Neural progenitor cell (in vitro differentiated cells): ENCODE data around the gene INO80. TPM values are rescaled to one million over a fixed set of nuclear protein-coding genes. Genes with fewer than 3 reads are reported as not detected.

Experiments used
- DNase-seq: peaks from one replicate; pipeline ENCODE4 v3.0.0-alpha.2; 2016; ENCODE audit warnings: low spot score
- H2AFZ ChIP-seq: fragments of 200-600 bp; sonication (generic); replicated peaks from 2 replicates; pipeline ENCODE4 v1.6.1; 2016; ENCODE audit warnings: antibody characterized with exemption
- H3F3A ChIP-seq: fragments of 200-600 bp; sonication (generic); 2 replicates; pipeline ENCODE4 v1.6.1; 2016; ENCODE audit warnings: antibody characterized with exemption, low read depth
- H3K27ac ChIP-seq: fragments of 200-600 bp; sonication (generic); 2 replicates; pipeline ENCODE4 v1.5.1; 2016; ENCODE audit warnings: mild to moderate bottlenecking
- H3K27me3 ChIP-seq: fragments of 200-600 bp; sonication (generic); 2 replicates; pipeline ENCODE4 v1.6.1; 2016; ENCODE audit warnings: mild to moderate bottlenecking, moderate library complexity
- H3K36me3 ChIP-seq: fragments of 200-600 bp; sonication (generic); 2 replicates; pipeline ENCODE4 v1.5.1; 2016
- H3K4me1 ChIP-seq: fragments of 200-600 bp; sonication (generic); 2 replicates; pipeline ENCODE4 v1.6.1; 2016; ENCODE audit warnings: mixed run types
- H3K4me2 ChIP-seq: fragments of 200-600 bp; sonication (generic); 2 replicates; pipeline ENCODE4 v1.6.1; 2016
- H3K4me3 ChIP-seq: fragments of 200-600 bp; sonication (generic); 2 replicates; pipeline ENCODE4 v1.5.1; 2016
- H3K79me2 ChIP-seq: fragments of 200-600 bp; sonication (generic); 2 replicates; pipeline ENCODE4 v1.6.1; 2016; ENCODE audit warnings: low read depth
- H3K9ac ChIP-seq: fragments of 200-600 bp; sonication (generic); 2 replicates; pipeline ENCODE4 v1.6.1; 2016
- H3K9me3 ChIP-seq: fragments of 200-600 bp; sonication (generic); 2 replicates; pipeline ENCODE4 v1.5.1; 2016; ENCODE audit warnings: low read depth
- H4K20me1 ChIP-seq: fragments of 200-600 bp; sonication (generic); 2 replicates; pipeline ENCODE4 v1.6.1; 2016; ENCODE audit warnings: low read depth
- H3K27ac Mint-ChIP-seq: 3 replicates; pipeline ENCODE4 v1.8.0; 2021; ENCODE audit warnings: mixed read lengths
- H3K27me3 Mint-ChIP-seq: 2 replicates; pipeline ENCODE4 v1.8.0; 2022; ENCODE audit warnings: low read depth, mild to moderate bottlenecking, inconsistent platforms, moderate library complexity, mixed read lengths; ENCODE audit not compliant: insufficient read depth
- H3K36me3 Mint-ChIP-seq: 3 replicates; pipeline ENCODE4 v1.8.0; 2021; ENCODE audit warnings: mixed read lengths
- H3K4me1 Mint-ChIP-seq: 3 replicates; pipeline ENCODE4 v1.8.0; 2021; ENCODE audit warnings: mixed read lengths
- H3K4me3 Mint-ChIP-seq: 3 replicates; pipeline ENCODE4 v1.8.0; 2021; ENCODE audit warnings: mild to moderate bottlenecking, moderate library complexity, mixed read lengths
- H3K9me3 Mint-ChIP-seq: 3 replicates; pipeline ENCODE4 v1.8.0; 2020; ENCODE audit warnings: mixed read lengths
- CTCF ChIP-seq: fragments of 200-600 bp; sonication (generic); IDR thresholded peaks from 2 replicates; pipeline ENCODE4 v1.5.1; 2017; ENCODE audit warnings: antibody characterized with exemption, mild to moderate bottlenecking
- EZH2 ChIP-seq: fragments of 200-600 bp; sonication (generic); IDR thresholded peaks from 2 replicates; pipeline ENCODE4 v1.6.1; 2017; ENCODE audit warnings: antibody characterized with exemption, mild to moderate bottlenecking, moderate library complexity
- EZH2phosphoT487 ChIP-seq: fragments of 200-600 bp; sonication (generic); IDR thresholded peaks from 2 replicates; pipeline ENCODE4 v1.6.1; 2017; ENCODE audit warnings: antibody characterized with exemption
- total RNA-seq: library from RNA; depleted of rRNA; stranded (reverse); fragments of >200 nt; gene quantifications from 2 replicates; pipeline ENCODE4 v1.2.3, GENCODE V29; 2015; ENCODE audit warnings: low replicate concordance

INO80 gene
- total RNA-seq, 1 donor from 2014 or later: 25.4 TPM

- H4K20me1 ChIP-seq: no peaks in the 10 kb centered on the region
- H3K9me3 ChIP-seq: no peaks in the 10 kb centered on the region
- Mint-ChIP-seq H3K4me3 (no peak overlapping the region), H3K9me3 (no peaks in the 10 kb centered on the region), H3K36me3 (no peaks in the 10 kb centered on the region), H3K4me1 (peaks cover 21% of the 10 kb centered on the region), H3K27ac (no peak overlapping the region), H3K27me3 (peaks cover 6% of the 10 kb centered on the region)
- H3K4me3 ChIP-seq: no peak overlapping the region
- H3K9ac ChIP-seq: no peak overlapping the region
- TF ChIP-seq EZH2 (no peak), CTCF (no peak), EZH2phosphoT487 (no peak)
- H3K36me3 ChIP-seq: no peaks in the 10 kb centered on the region
- H3F3A ChIP-seq: peaks cover 14% of the 10 kb centered on the region
- peaks cover 12% of the 10 kb centered on the region for H3K4me1 ChIP-seq
- no peak overlapping the region for H3K4me2 ChIP-seq
- no peaks in the 10 kb centered on the region for H3K79me2 ChIP-seq
- no peaks in the 10 kb centered on the region for H3K27me3 ChIP-seq
- H2AFZ ChIP-seq: no peak overlapping the region
- DNase-seq: no peak
- no peak overlapping the region for H3K27ac ChIP-seq
Measured at GRCh38 chr15:40969363-40969762, 146.7 kb downstream of the INO80 start.

- Histone ChIP-seq H3K27me3 (no peaks in the 10 kb centered on the region), H3K9me3 (no peaks in the 10 kb centered on the region), H2AFZ (no peak overlapping the region), H3K79me2 (no peaks in the 10 kb centered on the region), H3K9ac (no peak overlapping the region), H3K4me3 (no peak overlapping the region), H3K36me3 (no peaks in the 10 kb centered on the region), H3K27ac (no peak overlapping the region), H3K4me2 (no peak overlapping the region), H3F3A (peaks cover 14% of the 10 kb centered on the region), H3K4me1 (peaks cover 12% of the 10 kb centered on the region), H4K20me1 (no peaks in the 10 kb centered on the region)
- no peak for TF ChIP-seq EZH2
- no peak for TF ChIP-seq EZH2phosphoT487
- TF ChIP-seq CTCF: no peak
- peaks cover 21% of the 10 kb centered on the region for H3K4me1 Mint-ChIP-seq
- H3K27ac Mint-ChIP-seq: no peak overlapping the region
- DNase-seq: peak; percentile 81
- no peak overlapping the region for H3K4me3 Mint-ChIP-seq
- H3K27me3 Mint-ChIP-seq: peaks cover 6% of the 10 kb centered on the region
- H3K36me3 Mint-ChIP-seq: no peaks in the 10 kb centered on the region
- no peaks in the 10 kb centered on the region for H3K9me3 Mint-ChIP-seq
Measured at GRCh38 chr15:40968290-40969085, 147.6 kb downstream of the INO80 start.

- Histone ChIP-seq H3K9ac (no peak overlapping the region), H3F3A (peaks cover 14% of the 10 kb centered on the region), H3K9me3 (no peaks in the 10 kb centered on the region), H3K4me3 (no peak overlapping the region), H3K4me2 (no peak overlapping the region), H3K27me3 (no peaks in the 10 kb centered on the region), H3K79me2 (no peaks in the 10 kb centered on the region), H3K27ac (no peak overlapping the region), H2AFZ (no peak overlapping the region), H4K20me1 (no peaks in the 10 kb centered on the region), H3K36me3 (no peaks in the 10 kb centered on the region), H3K4me1 (peaks cover 13% of the 10 kb centered on the region)
- Mint-ChIP-seq H3K27me3 (peaks cover 11% of the 10 kb centered on the region), H3K4me1 (peaks cover 18% of the 10 kb centered on the region), H3K9me3 (peaks cover 4% of the 10 kb centered on the region), H3K4me3 (no peak overlapping the region), H3K27ac (peak overlapping the region; percentile 29), H3K36me3 (no peaks in the 10 kb centered on the region)
- no peak for DNase-seq
- TF ChIP-seq EZH2: no peak
Measured at GRCh38 chr15:40964634-40965033, 151.4 kb downstream of the INO80 start.

- Mint-ChIP-seq H3K36me3 (no peaks in the 10 kb centered on the region), H3K4me3 (no peak overlapping the region), H3K27me3 (peaks cover 11% of the 10 kb centered on the region), H3K4me1 (peaks cover 21% of the 10 kb centered on the region), H3K27ac (no peak overlapping the region), H3K9me3 (peaks cover 4% of the 10 kb centered on the region)
- no peak for DNase-seq
- Histone ChIP-seq H2AFZ (no peak overlapping the region), H4K20me1 (no peaks in the 10 kb centered on the region), H3K79me2 (no peaks in the 10 kb centered on the region), H3K4me2 (no peak overlapping the region), H3K4me3 (no peak overlapping the region), H3K27ac (no peak overlapping the region), H3K4me1 (peaks cover 15% of the 10 kb centered on the region), H3K27me3 (no peaks in the 10 kb centered on the region), H3F3A (peaks cover 8% of the 10 kb centered on the region), H3K9ac (no peak overlapping the region), H3K9me3 (no peaks in the 10 kb centered on the region), H3K36me3 (no peaks in the 10 kb centered on the region)
- TF ChIP-seq EZH2phosphoT487: no peak
- TF ChIP-seq EZH2: no peak
- TF ChIP-seq CTCF: no peak
Measured at GRCh38 chr15:40964006-40964405, 152.1 kb downstream of the INO80 start.
